ENCODE measurements around the gene MKLN1. TPM values are rescaled to one million over a fixed set of nuclear protein-coding genes. Genes with fewer than 3 reads are reported as not detected.

Gene MKLN1
- total and polyA plus RNA-seq, 7 donors, result 14.7 to 70.8 (median 42.9) TPM

GRCh38 chr7:131299074-131299473 is 28.6 kb upstream of the MKLN1 start:
- H3K27me3 ChIP-seq (ENCODE audit: insufficient read depth in 3 of 3, low read length in 2 of 3), result no peaks in the 10 kb centered on the region
- ATAC-seq, result no peak
- intact Hi-C loops (cut with DNase I), result loop anchor here in 1 of 2 donors (10.0 kb wide), 1 partner anchor 104 kb away; no protein-coding TSS in a partner anchor
- H3K9me3 ChIP-seq, result no peaks in the 10 kb centered on the region
- H3K36me3 ChIP-seq (ENCODE audit: insufficient read depth in 1 of 2, low read depth in 1 of 2), result no peaks in the 10 kb centered on the region
- no peak overlapping the region for H3K4me3 ChIP-seq
- TF ChIP-seq, protein P1, sequence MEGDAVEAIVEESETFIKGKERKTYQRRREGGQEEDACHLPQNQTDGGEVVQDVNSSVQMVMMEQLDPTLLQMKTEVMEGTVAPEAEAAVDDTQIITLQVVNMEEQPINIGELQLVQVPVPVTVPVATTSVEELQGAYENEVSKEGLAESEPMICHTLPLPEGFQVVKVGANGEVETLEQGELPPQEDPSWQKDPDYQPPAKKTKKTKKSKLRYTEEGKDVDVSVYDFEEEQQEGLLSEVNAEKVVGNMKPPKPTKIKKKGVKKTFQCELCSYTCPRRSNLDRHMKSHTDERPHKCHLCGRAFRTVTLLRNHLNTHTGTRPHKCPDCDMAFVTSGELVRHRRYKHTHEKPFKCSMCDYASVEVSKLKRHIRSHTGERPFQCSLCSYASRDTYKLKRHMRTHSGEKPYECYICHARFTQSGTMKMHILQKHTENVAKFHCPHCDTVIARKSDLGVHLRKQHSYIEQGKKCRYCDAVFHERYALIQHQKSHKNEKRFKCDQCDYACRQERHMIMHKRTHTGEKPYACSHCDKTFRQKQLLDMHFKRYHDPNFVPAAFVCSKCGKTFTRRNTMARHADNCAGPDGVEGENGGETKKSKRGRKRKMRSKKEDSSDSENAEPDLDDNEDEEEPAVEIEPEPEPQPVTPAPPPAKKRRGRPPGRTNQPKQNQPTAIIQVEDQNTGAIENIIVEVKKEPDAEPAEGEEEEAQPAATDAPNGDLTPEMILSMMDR (IDR thresholded peaks at IDR 0.05), result no peak
- DNase-seq, result no peak
- H3K4me1 ChIP-seq, result peaks cover 24% of the 10 kb centered on the region
- H3K27ac ChIP-seq, result no peak overlapping the region

DNA sequence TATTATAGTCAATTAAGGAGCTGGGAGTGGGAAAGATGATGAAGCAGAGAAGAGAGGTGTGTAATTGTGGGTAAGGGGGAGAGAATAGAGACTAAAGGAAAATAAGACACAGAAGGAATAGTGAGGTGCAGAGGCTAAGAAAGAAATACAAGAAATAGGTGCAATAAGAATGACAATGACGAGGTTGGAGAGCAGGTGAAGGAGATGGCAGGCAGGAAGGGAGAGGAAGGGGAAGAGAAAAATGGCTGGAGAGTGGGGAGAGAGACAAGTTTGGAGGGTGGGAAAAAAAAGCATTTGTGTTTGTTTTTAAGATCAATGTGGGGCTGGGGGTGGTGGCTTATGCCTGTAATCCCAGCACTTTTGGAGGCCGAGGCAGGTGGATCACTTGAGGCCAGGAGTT is 27.6 kb upstream of the MKLN1 start:
- Histone ChIP-seq H3K4me3 (no peak overlapping the region), H3K36me3 (ENCODE audit: insufficient read depth in 1 of 2, low read depth in 1 of 2) (no peaks in the 10 kb centered on the region), H3K4me1 (peaks cover 24% of the 10 kb centered on the region), H3K9me3 (no peaks in the 10 kb centered on the region), H3K27ac (peak overlapping the region; percentile 67), H3K27me3 (ENCODE audit: insufficient read depth in 3 of 3, low read length in 2 of 3) (no peaks in the 10 kb centered on the region)
- ATAC-seq (no peak), DNase-seq (no peak)
- intact Hi-C loops (cut with DNase I), result loop anchor here in 1 of 2 donors (10.0 kb wide), 1 partner anchor 195 kb away; no protein-coding TSS in a partner anchor
- TF ChIP-seq, protein P1 (IDR thresholded peaks at IDR 0.05), result no peak
- 87 to 98% (median 91%) methylated on average over 2 of the region's 2 CpGs for WGBS, 3 donors

DNA sequence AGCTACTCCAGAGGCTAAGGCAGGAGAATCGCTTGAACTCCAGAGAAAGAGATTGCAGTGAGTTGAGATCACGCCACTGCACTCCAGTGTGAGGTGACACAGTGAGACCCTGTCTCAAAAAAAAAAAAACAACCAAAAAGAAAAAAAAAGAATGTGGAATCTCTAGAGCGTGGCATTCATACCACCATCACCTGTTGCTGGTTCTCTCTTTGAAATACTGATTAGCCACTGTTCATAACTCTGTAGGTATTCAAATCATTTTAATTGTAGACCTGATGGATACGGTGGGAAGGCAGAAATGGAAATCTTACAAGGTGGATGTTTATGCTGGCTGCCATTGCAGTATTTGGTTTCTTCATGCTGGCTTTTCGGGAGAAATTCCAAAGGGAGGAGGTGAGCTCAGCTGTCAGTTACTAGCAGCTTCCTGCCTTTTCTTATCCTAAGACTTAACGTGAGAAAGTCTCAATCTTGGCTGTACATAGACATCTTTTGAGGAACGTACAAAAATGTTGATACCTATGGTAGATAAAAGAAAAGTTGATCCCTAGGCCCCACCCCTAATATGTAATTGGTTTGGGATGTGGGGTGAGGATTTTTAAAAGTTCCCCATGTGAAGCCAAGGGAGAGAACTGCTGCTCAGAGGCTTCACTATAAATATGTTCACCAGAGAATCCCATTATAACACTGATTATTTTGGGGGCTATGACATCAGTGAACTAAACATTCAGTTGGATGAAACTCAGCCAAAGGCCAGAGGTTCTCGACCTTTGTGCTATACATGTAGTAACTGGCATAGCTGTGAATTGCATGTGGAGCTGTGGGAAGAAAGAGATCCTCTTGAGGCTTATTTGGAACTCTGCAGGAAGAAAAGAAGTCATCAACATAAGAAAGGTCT is 26.9 kb upstream of the MKLN1 start:
- TF ChIP-seq, protein P1 (IDR thresholded peaks at IDR 0.05), result no peak
- Histone ChIP-seq H3K4me1 (peaks cover 24% of the 10 kb centered on the region), H3K27ac (peak overlapping the region; percentile 67), H3K4me3 (peak overlapping the region; percentile 30), H3K27me3 (ENCODE audit: insufficient read depth in 3 of 3, low read length in 2 of 3) (no peaks in the 10 kb centered on the region), H3K9me3 (no peaks in the 10 kb centered on the region), H3K36me3 (ENCODE audit: insufficient read depth in 1 of 2, low read depth in 1 of 2) (no peaks in the 10 kb centered on the region)
- 34 to 42% (median 36%) methylated on average over 8 of the region's 8 CpGs for WGBS, 3 donors
- intact Hi-C loops (cut with DNase I), result loop anchor here in 1 of 2 donors (10.0 kb wide), 1 partner anchor 196 kb away; no protein-coding TSS in a partner anchor
- DNase-seq, result no peak
- ATAC-seq, result peak in 3 of 4 donors; percentile 68 to 83 (median 72)

DNA sequence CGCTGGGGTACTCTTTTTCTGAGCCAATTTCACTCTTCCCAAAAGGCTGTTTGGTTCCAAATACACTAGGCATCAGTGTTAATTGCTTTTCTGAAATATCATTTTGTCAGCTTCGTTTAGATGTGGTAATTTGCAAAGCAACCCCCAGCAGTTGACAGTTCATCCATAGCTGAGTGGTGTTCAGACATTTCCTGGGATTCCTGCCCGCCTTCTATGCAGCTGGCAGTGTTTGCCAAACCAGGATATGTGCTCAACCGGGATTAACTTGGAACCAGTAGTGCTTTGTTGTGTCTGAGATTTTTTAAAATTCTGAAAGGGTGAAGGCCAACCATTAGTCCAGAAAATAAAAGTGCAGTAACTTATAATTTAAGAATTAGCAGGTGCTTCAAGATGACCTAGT is 25.2 kb upstream of the MKLN1 start:
- TF ChIP-seq, protein P1 (IDR thresholded peaks at IDR 0.05), result no peak
- H3K9me3 ChIP-seq, result no peaks in the 10 kb centered on the region
- intact Hi-C loops (cut with DNase I), result loop anchor here in 1 of 2 donors (2.0 to 10.0 kb wide), 2 partner anchors 198 to 234 kb away; no protein-coding TSS in a partner anchor
- H3K4me1 ChIP-seq, result peaks cover 24% of the 10 kb centered on the region
- DNase-seq (no peak), ATAC-seq (peak in 2 of 4 donors; percentile 18 to 29)
- 51 to 66% (median 56%) methylated on average over 4 of the region's 4 CpGs for WGBS, 3 donors
- H3K27me3 ChIP-seq (ENCODE audit: insufficient read depth in 3 of 3, low read length in 2 of 3), result no peaks in the 10 kb centered on the region
- H3K36me3 ChIP-seq (ENCODE audit: insufficient read depth in 1 of 2, low read depth in 1 of 2), result no peaks in the 10 kb centered on the region
- no peak overlapping the region for H3K4me3 ChIP-seq
- H3K27ac ChIP-seq, result no peak overlapping the region
